GM10847 (cell line): ENCODE measurements around the gene ZNF879.

Experiments
- POLR2A ChIP-seq: IDR thresholded peaks from 2 replicates; pipeline ENCODE4 v1.6.1; 2011; ENCODE audit not compliant: insufficient read length; ENCODE audit errors: extremely low read depth

Gene ZNF879

GRCh38 chr5:179023528-179024189, at the start of gene ZNF879:
Gene ZNF879 (plus strand): TSS chr5:179023804. CDS start chr5:179025005, 1,201 bp downstream.
- no peak for TF ChIP-seq POLR2A

- TF ChIP-seq POLR2A = no peak
Measured at GRCh38 chr5:178981381-178981780, 42.2 kb upstream of the ZNF879 start.

GRCh38 chr5:178982941-178983340, 40.7 kb upstream of the ZNF879 start:
- TF ChIP-seq POLR2A = no peak

GRCh38 chr5:178983728-178984127, 39.9 kb upstream of the ZNF879 start:
- no peak for TF ChIP-seq POLR2A

- no peak for TF ChIP-seq POLR2A
Measured at GRCh38 chr5:178984145-178985072, 39.2 kb upstream of the ZNF879 start.

- TF ChIP-seq POLR2A = no peak
Measured at GRCh38 chr5:178986326-178986960, 37.2 kb upstream of the ZNF879 start.

GRCh38 chr5:178988436-178989220, 35.0 kb upstream of the ZNF879 start:
- no peak for TF ChIP-seq POLR2A

GRCh38 chr5:178989311-178989710, 34.3 kb upstream of the ZNF879 start:
- no peak for TF ChIP-seq POLR2A

- TF ChIP-seq POLR2A = no peak
Measured at GRCh38 chr5:178990491-178990890, 33.1 kb upstream of the ZNF879 start.

GRCh38 chr5:178991190-178992145, 32.1 kb upstream of the ZNF879 start:
- TF ChIP-seq POLR2A = no peak

GRCh38 chr5:178992291-178992895, 31.2 kb upstream of the ZNF879 start:
- TF ChIP-seq POLR2A = no peak

GRCh38 chr5:178993236-178993765, 30.3 kb upstream of the ZNF879 start:
- TF ChIP-seq POLR2A = no peak

- TF ChIP-seq POLR2A = no peak
Measured at GRCh38 chr5:178993955-178994579, 29.5 kb upstream of the ZNF879 start.
